C4-2B (cell line): ENCODE measurements around the gene TFB1M.
A peak's percentile ranks its signal among the peaks of the same experiment; 100 is the strongest.
"Not testable (repeated sequence)": the region's sequence is repeated elsewhere in the genome, so short reads cannot be mapped to it uniquely, and the experiment has no call there.

ENCODE experiments used
- H3K27ac ChIP-seq: fragments of 450-650 bp; 2 replicates; pipeline ENCODE4 v1.5.1; 2017
- CTCF ChIP-seq: fragments of 450-650 bp; conservative IDR thresholded peaks from 2 replicates; pipeline ENCODE4 v1.5.1; 2017; ENCODE audit warnings: mild to moderate bottlenecking
- ZFX ChIP-seq: fragments of 450-650 bp; IDR thresholded peaks from 2 replicates; pipeline ENCODE4 v1.6.1; 2017

Gene TFB1M

GRCh38 chr6:155316419-155316818, 2.1 kb upstream of the TFB1M start:
- no peak overlapping the region for H3K27ac ChIP-seq
- TF ChIP-seq ZFX (no peak), CTCF (no peak)

GRCh38 chr6:155315516-155315871, 1.2 kb upstream of the TFB1M start:
- no peak overlapping the region for H3K27ac ChIP-seq
- TF ChIP-seq CTCF (no peak), ZFX (no peak)

GRCh38 chr6:155314773-155315515, 660 bp upstream of the TFB1M start:
- TF ChIP-seq CTCF (no peak), ZFX (no peak)
- peak overlapping the region; percentile 93 for H3K27ac ChIP-seq

- TF ChIP-seq ZFX (no peak), CTCF (no peak)
- peak overlapping the region; percentile 93 for H3K27ac ChIP-seq
Observed at GRCh38 chr6:155313602-155314091, 637 bp downstream of the TFB1M start.

GRCh38 chr6:155312950-155313349, 1.3 kb downstream of the TFB1M start:
- not testable (repeated sequence) for H3K27ac ChIP-seq

GRCh38 chr6:155311583-155311982, 2.7 kb downstream of the TFB1M start:
- H3K27ac ChIP-seq: no peak overlapping the region
- no peak for TF ChIP-seq CTCF
- no peak for TF ChIP-seq ZFX

GRCh38 chr6:155311086-155311485, 3.2 kb downstream of the TFB1M start:
- TF ChIP-seq ZFX: no peak
- TF ChIP-seq CTCF: no peak
- no peak overlapping the region for H3K27ac ChIP-seq

GRCh38 chr6:155310596-155310995, 3.7 kb downstream of the TFB1M start:
- no peak for TF ChIP-seq ZFX
- no peak for TF ChIP-seq CTCF
- no peak overlapping the region for H3K27ac ChIP-seq
